ENCODE results near the gene GNG8. TPM values are rescaled to one million over a fixed set of nuclear protein-coding genes. Genes with fewer than 3 reads are reported as not detected.
A peak's percentile ranks its signal among the peaks of the same experiment; 100 is the strongest.

GNG8 gene
- total and polyA plus RNA-seq, 4 experiments from 2014 or later = not detected

GRCh38 chr19:46665072-46665471 lies 29.1 kb upstream of the GNG8 start:
- Histone ChIP-seq H3K9me3 (ENCODE audit: control insufficient read depth in 1 of 2, low read length in 2 of 2) (no peaks in the 10 kb centered on the region), H3K4me3 (ENCODE audit: low read length in 2 of 2) (no peak overlapping the region), H3K27me3 (ENCODE audit: insufficient read depth, low read length) (peaks cover 4% of the 10 kb centered on the region), H3K27ac (ENCODE audit: low read depth, low read length) (no peak overlapping the region), H3K36me3 (ENCODE audit: insufficient read depth, low read length) (no peaks in the 10 kb centered on the region), H3K4me1 (ENCODE audit: insufficient read depth, low read length) (peaks cover 18% of the 10 kb centered on the region)
- H3K27ac Mint-ChIP-seq = peak overlapping the region in 1 of 7 donors; percentile 17
- H3K36me3 Mint-ChIP-seq = peaks cover 0 to 1% of the 10 kb centered on the region in 2 donors
- no peak overlapping the region for H3K4me3 Mint-ChIP-seq
- H3K9me3 Mint-ChIP-seq = peaks cover 0 to 1% (median under 1%) of the 10 kb centered on the region in 8 donors
- peaks cover 7 to 19% (median 10%) of the 10 kb centered on the region in 4 donors for H3K4me1 Mint-ChIP-seq
- intact Hi-C loops (cut with micrococcal nuclease) = no loop called here
- CTCF ChIA-PET (ENCODE audit: partially characterized antibody) = interaction anchor here (8.2 kb wide), 1 partner anchor 50 kb away, joined by 188 read pairs; no protein-coding TSS in a partner anchor
- POLR2A ChIA-PET (ENCODE audit: partially characterized antibody) = no interaction called here
- no peak for DNase-seq
- peaks cover 0 to 3% of the 10 kb centered on the region in 2 donors for H3K27me3 Mint-ChIP-seq

- ChIA-PET POLR2A (ENCODE audit: partially characterized antibody) (interaction anchor here (0.6 to 3.2 kb wide), 16 partner anchors 26 to 595 kb away, joined by 3 to 43 read pairs (median 4); partner anchors contain the start of genes CALM3, CCDC9, GNG8 and PRKD2), CTCF (ENCODE audit: partially characterized antibody) (interaction anchor here (0.6 to 8.2 kb wide), 29 partner anchors 10 to 470 kb away, joined by 3 to 188 read pairs (median 4); partner anchors contain the start of gene CALM3)
- DNase-seq = peak; percentile 75 to 84 (median 79)
- H3K9me3 ChIP-seq (ENCODE audit: control insufficient read depth in 1 of 2, low read length in 2 of 2) = no peaks in the 10 kb centered on the region
- H3K27me3 Mint-ChIP-seq = peaks cover 10 to 13% of the 10 kb centered on the region in 2 donors
- H3K36me3 ChIP-seq (ENCODE audit: insufficient read depth, low read length) = no peaks in the 10 kb centered on the region
- H3K4me3 Mint-ChIP-seq = peak overlapping the region; percentile 79 to 88 (median 84)
- no peaks in the 10 kb centered on the region for H3K36me3 Mint-ChIP-seq
- intact Hi-C loops (cut with micrococcal nuclease) = loop anchor here (1.0 to 2.0 kb wide), 3 partner anchors 28 to 53 kb away; no protein-coding TSS in a partner anchor
- peak overlapping the region; percentile 48 to 64 for H3K4me3 ChIP-seq (ENCODE audit: low read length in 2 of 2)
- peak overlapping the region; percentile 44 for H3K27ac ChIP-seq (ENCODE audit: low read depth, low read length)
- H3K9me3 Mint-ChIP-seq = no peaks in the 10 kb centered on the region
- peaks cover 18% of the 10 kb centered on the region for H3K27me3 ChIP-seq (ENCODE audit: insufficient read depth, low read length)
- H3K4me1 ChIP-seq (ENCODE audit: insufficient read depth, low read length) = peaks cover 27% of the 10 kb centered on the region
- peaks cover 10 to 31% (median 15%) of the 10 kb centered on the region in 4 donors for H3K4me1 Mint-ChIP-seq
- H3K27ac Mint-ChIP-seq = peak overlapping the region; percentile 76 to 97 (median 91)
Observed at GRCh38 chr19:46661735-46662592, 26.0 kb upstream of the GNG8 start.

DNA sequence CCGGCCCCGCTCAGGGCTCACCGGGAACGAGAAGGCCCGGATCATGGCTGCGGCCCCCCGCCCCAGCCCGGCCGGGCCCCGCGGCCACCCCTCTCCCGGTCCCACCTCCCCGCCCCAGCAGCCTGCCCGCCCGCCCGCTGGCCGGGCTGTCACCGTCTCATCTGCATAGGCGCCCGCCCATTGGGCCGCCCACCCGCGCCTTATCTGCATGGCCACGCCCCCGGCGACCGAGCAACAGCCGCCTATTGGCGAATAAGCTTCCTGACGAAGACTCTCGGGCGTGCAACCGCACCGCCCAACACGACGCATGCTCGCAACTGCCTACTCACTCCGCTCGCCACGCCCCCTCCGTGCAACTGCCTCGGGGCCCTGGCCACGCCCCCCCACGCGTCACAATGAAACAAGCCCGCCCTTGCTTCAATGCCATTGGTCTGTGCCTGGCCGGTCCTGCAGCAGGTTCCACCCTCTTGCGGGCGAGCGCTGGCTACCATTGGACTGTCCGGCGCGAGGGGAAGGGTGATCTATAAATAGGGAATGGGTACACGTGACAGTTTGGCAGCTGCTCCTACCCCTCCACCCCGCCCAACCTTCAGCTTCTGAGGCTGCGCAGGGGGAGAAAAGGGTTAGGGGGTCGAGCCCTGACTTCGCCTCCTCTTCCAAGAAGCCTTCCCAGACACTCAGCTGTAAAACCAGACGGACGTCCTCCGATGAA lies 25.2 kb upstream of the GNG8 start, which contains the start of gene DACT3:
Gene DACT3 (minus strand): TSS at position 163 of the 712 bp plus-strand sequence. CDS start 118 bp downstream, at position 45.
- H3K9me3 ChIP-seq (ENCODE audit: control insufficient read depth in 1 of 2, low read length in 2 of 2) = no peaks in the 10 kb centered on the region
- POLR2A ChIA-PET (ENCODE audit: partially characterized antibody) = interaction anchor here (0.7 to 3.2 kb wide), 19 partner anchors 24 to 595 kb away, joined by 3 to 43 read pairs (median 4); partner anchors contain the start of genes CALM3, CCDC9, GNG8 and PRKD2

DNA sequence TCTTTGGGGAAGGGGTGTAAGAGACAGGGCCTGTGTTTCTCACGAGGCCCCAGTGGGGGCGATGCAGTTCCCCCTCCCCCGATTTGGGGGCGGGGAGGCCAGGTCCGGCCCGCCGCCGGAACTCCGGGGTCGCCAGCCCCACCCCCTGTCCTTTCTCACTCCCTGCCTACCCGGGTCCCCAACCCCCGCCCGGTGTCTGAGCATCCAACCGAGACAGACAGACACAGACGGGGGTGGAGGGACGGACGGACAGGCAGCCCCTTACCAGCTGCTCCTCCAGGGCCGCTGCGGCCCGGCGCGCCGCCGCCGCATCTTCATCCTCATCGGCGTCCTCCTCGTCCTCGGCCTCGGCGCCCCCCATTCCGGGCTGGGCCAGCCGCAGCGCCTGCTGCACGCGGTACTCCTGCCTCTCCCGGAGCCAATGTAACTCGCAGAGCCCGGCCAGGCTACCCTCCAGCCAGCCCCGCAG lies 24.6 kb upstream of the GNG8 start:
- peaks cover 10 to 19% of the 10 kb centered on the region in 2 donors for H3K27me3 Mint-ChIP-seq
- ChIA-PET POLR2A (ENCODE audit: partially characterized antibody) (interaction anchor here (0.7 to 3.2 kb wide), 17 partner anchors 23 to 596 kb away, joined by 3 to 43 read pairs (median 4); partner anchors contain the start of genes CALM3, CCDC9 and PRKD2), CTCF (ENCODE audit: partially characterized antibody) (interaction anchor here (0.6 to 8.2 kb wide), 16 partner anchors 13 to 136 kb away, joined by 3 to 188 read pairs (median 6); partner anchors contain the start of gene CALM3)
- Histone ChIP-seq H3K9me3 (ENCODE audit: control insufficient read depth in 1 of 2, low read length in 2 of 2) (no peaks in the 10 kb centered on the region), H3K4me1 (ENCODE audit: insufficient read depth, low read length) (peaks cover 27% of the 10 kb centered on the region), H3K36me3 (ENCODE audit: insufficient read depth, low read length) (no peaks in the 10 kb centered on the region), H3K27me3 (ENCODE audit: insufficient read depth, low read length) (peaks cover 18% of the 10 kb centered on the region), H3K4me3 (ENCODE audit: low read length in 2 of 2) (peak overlapping the region in 1 of 2 donors; percentile 12), H3K27ac (ENCODE audit: low read depth, low read length) (no peak overlapping the region)
- H3K4me1 Mint-ChIP-seq = peaks cover 10 to 31% (median 15%) of the 10 kb centered on the region in 4 donors
- H3K27ac Mint-ChIP-seq = peak overlapping the region in 2 of 7 donors; percentile 64 to 76
- intact Hi-C loops (cut with micrococcal nuclease) = loop anchor here (1.0 to 2.0 kb wide), 2 partner anchors 26 to 54 kb away; no protein-coding TSS in a partner anchor
- no peaks in the 10 kb centered on the region for H3K9me3 Mint-ChIP-seq
- peak in 1 of 5 donors; percentile 44 for DNase-seq
- H3K36me3 Mint-ChIP-seq = no peaks in the 10 kb centered on the region
- H3K4me3 Mint-ChIP-seq = peak overlapping the region in 6 of 8 donors; percentile 21 to 82 (median 56)

More for the DNA sequence above, 25.2 kb upstream of the GNG8 start, which contains the start of gene DACT3:
- intact Hi-C loops (cut with micrococcal nuclease) = loop anchor here (1.0 to 2.0 kb wide), 2 partner anchors 27 to 54 kb away; no protein-coding TSS in a partner anchor
- H3K4me1 ChIP-seq (ENCODE audit: insufficient read depth, low read length) = peaks cover 27% of the 10 kb centered on the region
- H3K36me3 ChIP-seq (ENCODE audit: insufficient read depth, low read length) = no peaks in the 10 kb centered on the region
- H3K27ac ChIP-seq (ENCODE audit: low read depth, low read length) = peak within 1 kb of the TSS; percentile 44
- peak within 1 kb of the TSS; percentile 82 to 88 (median 84) for H3K4me3 Mint-ChIP-seq
- H3K4me3 ChIP-seq (ENCODE audit: low read length in 2 of 2) = peak within 1 kb of the TSS; percentile 48 to 64
- no peaks in the 10 kb centered on the region for H3K36me3 Mint-ChIP-seq
- H3K27ac Mint-ChIP-seq = peak within 1 kb of the TSS; percentile 76 to 97 (median 91)
- H3K27me3 ChIP-seq (ENCODE audit: insufficient read depth, low read length) = peaks cover 18% of the 10 kb centered on the region
- peaks cover 10 to 19% of the 10 kb centered on the region in 2 donors for H3K27me3 Mint-ChIP-seq
- H3K9me3 Mint-ChIP-seq = no peaks in the 10 kb centered on the region
- DNase-seq = peak; percentile 99 to 100 (median 99)
- CTCF ChIA-PET (ENCODE audit: partially characterized antibody) = interaction anchor here (0.6 to 8.2 kb wide), 21 partner anchors 13 to 471 kb away, joined by 3 to 188 read pairs (median 5); partner anchors contain the start of gene CALM3
- peaks cover 10 to 31% (median 15%) of the 10 kb centered on the region in 4 donors for H3K4me1 Mint-ChIP-seq

DNA sequence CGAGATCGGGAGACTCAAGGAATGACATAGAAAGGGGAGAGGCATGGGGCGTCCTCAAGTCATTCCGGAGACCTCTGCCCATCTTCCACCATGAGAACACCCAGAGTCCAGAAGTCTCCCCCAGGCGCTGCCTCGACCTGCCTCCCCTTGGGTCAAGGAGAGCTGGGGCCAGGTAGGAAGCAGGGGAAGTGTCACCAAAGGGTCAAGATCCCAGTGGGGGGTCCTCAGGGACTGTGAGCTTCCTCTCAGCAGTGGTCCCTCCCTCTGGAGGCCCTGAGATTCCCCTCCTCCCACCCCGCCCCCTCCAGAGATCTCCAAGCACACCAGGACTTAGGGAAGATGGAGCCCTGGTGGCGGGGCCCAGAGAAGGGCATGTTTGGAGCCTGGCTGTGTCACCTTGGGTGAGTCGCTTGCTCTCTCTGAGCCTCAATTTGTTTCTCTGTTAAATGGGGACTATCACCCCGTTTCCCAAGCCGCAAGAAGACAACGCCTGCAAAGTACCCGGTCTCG lies 24.1 kb upstream of the GNG8 start:
- Mint-ChIP-seq H3K36me3 (no peaks in the 10 kb centered on the region), H3K4me3 (peak overlapping the region; percentile 65 to 86 (median 70)), H3K9me3 (no peaks in the 10 kb centered on the region), H3K27me3 (peaks cover 13 to 21% of the 10 kb centered on the region in 2 donors), H3K4me1 (peaks cover 10 to 31% (median 15%) of the 10 kb centered on the region in 4 donors), H3K27ac (peak overlapping the region in 6 of 7 donors; percentile 1 to 94 (median 52))
- Histone ChIP-seq H3K4me3 (ENCODE audit: low read length in 2 of 2) (peak overlapping the region in 1 of 2 donors; percentile 12), H3K36me3 (ENCODE audit: insufficient read depth, low read length) (no peaks in the 10 kb centered on the region), H3K9me3 (ENCODE audit: control insufficient read depth in 1 of 2, low read length in 2 of 2) (no peaks in the 10 kb centered on the region), H3K27me3 (ENCODE audit: insufficient read depth, low read length) (peaks cover 18% of the 10 kb centered on the region), H3K27ac (ENCODE audit: low read depth, low read length) (no peak overlapping the region), H3K4me1 (ENCODE audit: insufficient read depth, low read length) (peaks cover 27% of the 10 kb centered on the region)
- ChIA-PET CTCF (ENCODE audit: partially characterized antibody) (interaction anchor here (1.6 to 3.7 kb wide), 2 partner anchors 98 to 136 kb away, joined by 5 to 17 read pairs; no protein-coding TSS in a partner anchor), POLR2A (ENCODE audit: partially characterized antibody) (interaction anchor here (1.1 to 3.2 kb wide), 6 partner anchors 26 to 59 kb away, joined by 3 to 24 read pairs (median 4); partner anchors contain the start of genes CALM3 and PRKD2)
- intact Hi-C loops (cut with micrococcal nuclease) = loop anchor here (2.0 kb wide), 1 partner anchor 55 kb away; no protein-coding TSS in a partner anchor
- DNase-seq = no peak

Measured in CD4-positive, alpha-beta memory T cell (primary cell).